Astrocyte of the spinal cord (primary cell): ENCODE measurements around the gene PLCXD3.
A peak's percentile ranks its signal among the peaks of the same experiment; 100 is the strongest.

Experiments used
- DNase-seq: peaks from one replicate; pipeline ENCODE4 v3.0.0; 2011; ENCODE audit warnings: low read depth, low spot score
- H3K4me3 ChIP-seq: 2 replicates; pipeline ENCODE4 v1.5.1; 2011; ENCODE audit warnings: low read depth, mild to moderate bottlenecking, low read length, moderate library complexity
- CTCF ChIP-seq: IDR thresholded peaks from 2 replicates; pipeline ENCODE4 v1.5.1; 2012; ENCODE audit warnings: low read depth, mild to moderate bottlenecking, low read length, inconsistent platforms
- in situ Hi-C: cut with HindIII; loops from 2 replicates; pipeline ENCODE4 v1.10.0; 2017; ENCODE audit warnings: low sequenced_read_pairs

The PLCXD3 gene

DNA sequence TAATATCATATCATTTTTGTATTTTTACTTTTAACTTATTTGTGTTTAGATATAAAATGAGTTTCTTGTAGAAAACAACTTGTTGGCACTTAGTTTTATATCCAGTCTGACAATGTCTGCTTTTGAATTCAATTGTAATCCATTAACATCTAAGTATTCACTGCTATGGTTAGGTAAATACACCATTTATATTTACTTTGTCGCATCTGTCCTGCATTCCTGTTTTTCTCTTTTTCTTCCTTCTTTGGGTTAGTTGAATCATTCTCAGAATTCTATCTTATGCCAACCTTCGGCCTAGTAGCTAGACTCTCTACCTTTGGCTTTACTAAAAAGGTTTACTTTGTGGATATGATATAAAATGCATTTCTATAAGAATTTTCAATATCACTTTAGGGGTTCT, 107.6 kb downstream of the PLCXD3 start:
- H3K4me3 ChIP-seq: no peak overlapping the region
- in situ Hi-C loops: no loop called here
- no peak for DNase-seq
- TF ChIP-seq CTCF: no peak

GRCh38 chr5:41399839-41400238, 110.6 kb downstream of the PLCXD3 start:
- TF ChIP-seq CTCF: no peak
- in situ Hi-C loops: no loop called here
- no peak for DNase-seq
- no peak overlapping the region for H3K4me3 ChIP-seq

GRCh38 chr5:41392016-41392415, 118.4 kb downstream of the PLCXD3 start:
- H3K4me3 ChIP-seq: no peak overlapping the region
- TF ChIP-seq CTCF: no peak
- in situ Hi-C loops: no loop called here
- DNase-seq: no peak

GRCh38 chr5:41374631-41375030, 135.8 kb downstream of the PLCXD3 start:
- H3K4me3 ChIP-seq: no peak overlapping the region
- in situ Hi-C loops: no loop called here
- no peak for DNase-seq
- no peak for TF ChIP-seq CTCF

- in situ Hi-C loops: no loop called here
- H3K4me3 ChIP-seq: no peak overlapping the region
- TF ChIP-seq CTCF: no peak
- DNase-seq: no peak
Observed at GRCh38 chr5:41373230-41373629, 137.2 kb downstream of the PLCXD3 start.

GRCh38 chr5:41371738-41372137, 138.7 kb downstream of the PLCXD3 start:
- TF ChIP-seq CTCF: no peak
- in situ Hi-C loops: no loop called here
- H3K4me3 ChIP-seq: no peak overlapping the region
- DNase-seq: peak; percentile 9

DNA sequence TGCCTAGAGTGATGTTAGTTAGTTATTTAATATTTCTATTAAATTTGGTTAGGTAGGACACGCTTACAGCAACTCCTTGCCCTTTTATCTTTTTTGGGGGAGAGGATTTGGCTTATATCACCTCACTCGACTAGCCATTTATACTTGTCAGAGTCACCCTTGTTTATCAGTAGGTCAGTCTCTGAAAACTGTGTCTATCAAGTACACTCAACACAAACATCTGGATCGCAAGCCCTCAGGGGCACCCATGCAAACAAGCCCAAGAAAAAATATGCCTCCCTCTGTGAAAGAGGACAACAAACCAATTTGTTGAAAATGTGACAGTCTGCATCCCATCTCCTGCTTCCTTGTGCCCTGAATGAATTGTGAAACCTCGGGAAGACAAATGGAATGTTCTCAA, 139.9 kb downstream of the PLCXD3 start:
- in situ Hi-C loops: no loop called here
- no peak for DNase-seq
- TF ChIP-seq CTCF: no peak

More for the DNA sequence above, 139.9 kb downstream of the PLCXD3 start:
- H3K4me3 ChIP-seq: no peak overlapping the region
